HG02642 (cell line): Measurements from ENCODE around the gene DTNA.
"Not testable (repeated sequence)": the region's sequence is repeated elsewhere in the genome, so short reads cannot be mapped to it uniquely, and the experiment has no call there.

Experiments used
- ATAC-seq: cut with Tn5 transposase; IDR thresholded peaks from one replicate; pipeline ENCODE4 v1.9.1; 2021; ENCODE audit warnings: mild to moderate bottlenecking; ENCODE audit not compliant: unreplicated experiment, poor library complexity

The DTNA gene

GRCh38 chr18:34720220-34720619, 10.1 kb downstream of the DTNA start:
- no peak for ATAC-seq

GRCh38 chr18:34723143-34723542, 13.0 kb downstream of the DTNA start:
- ATAC-seq, result no peak

- ATAC-seq, result not testable (repeated sequence)
These were observed 15.6 kb downstream of the DTNA start for GRCh38 chr18:34725737-34726136.

GRCh38 chr18:34726286-34727004, 16.3 kb downstream of the DTNA start:
- no peak for ATAC-seq

GRCh38 chr18:34729264-34729663, 19.2 kb downstream of the DTNA start:
- no peak for ATAC-seq

- ATAC-seq, result no peak
These were observed 19.8 kb downstream of the DTNA start for GRCh38 chr18:34729740-34730355.

GRCh38 chr18:34730774-34731173, 20.7 kb downstream of the DTNA start:
- no peak for ATAC-seq

- ATAC-seq, result no peak
These were observed 24.0 kb downstream of the DTNA start for GRCh38 chr18:34734056-34734455.

GRCh38 chr18:34734526-34734925, 24.4 kb downstream of the DTNA start:
- ATAC-seq, result not testable (repeated sequence)

GRCh38 chr18:34738175-34738894, 28.2 kb downstream of the DTNA start:
- ATAC-seq, result no peak

- ATAC-seq, result no peak
These were observed 30.0 kb downstream of the DTNA start for GRCh38 chr18:34740101-34740500.

GRCh38 chr18:34740724-34741123, 30.6 kb downstream of the DTNA start:
- ATAC-seq, result no peak

GRCh38 chr18:34741401-34741800, 31.3 kb downstream of the DTNA start:
- no peak for ATAC-seq

GRCh38 chr18:34742891-34743341, 32.8 kb downstream of the DTNA start:
- no peak for ATAC-seq

GRCh38 chr18:34744569-34744968, 34.5 kb downstream of the DTNA start:
- no peak for ATAC-seq

- ATAC-seq, result no peak
These were observed 36.5 kb downstream of the DTNA start for GRCh38 chr18:34746614-34747013.

- ATAC-seq, result no peak
These were observed 39.6 kb downstream of the DTNA start for GRCh38 chr18:34749721-34750120.

GRCh38 chr18:34752056-34752455, 42.0 kb downstream of the DTNA start:
- ATAC-seq, result no peak

GRCh38 chr18:34754300-34754699, 44.2 kb downstream of the DTNA start:
- ATAC-seq, result no peak

- no peak for ATAC-seq
These were observed 47.6 kb downstream of the DTNA start for GRCh38 chr18:34757666-34758065.

GRCh38 chr18:34758378-34758948, 48.4 kb downstream of the DTNA start:
- no peak for ATAC-seq
